Superior temporal gyrus (tissue), 1 donor: Measurements from ENCODE around the gene LLPH.

ENCODE experiments used
- DNase-seq: peaks from one replicate; pipeline ENCODE4 v3.0.0-alpha.2; 2016; ENCODE audit errors: extremely low spot score

The LLPH gene

DNA sequence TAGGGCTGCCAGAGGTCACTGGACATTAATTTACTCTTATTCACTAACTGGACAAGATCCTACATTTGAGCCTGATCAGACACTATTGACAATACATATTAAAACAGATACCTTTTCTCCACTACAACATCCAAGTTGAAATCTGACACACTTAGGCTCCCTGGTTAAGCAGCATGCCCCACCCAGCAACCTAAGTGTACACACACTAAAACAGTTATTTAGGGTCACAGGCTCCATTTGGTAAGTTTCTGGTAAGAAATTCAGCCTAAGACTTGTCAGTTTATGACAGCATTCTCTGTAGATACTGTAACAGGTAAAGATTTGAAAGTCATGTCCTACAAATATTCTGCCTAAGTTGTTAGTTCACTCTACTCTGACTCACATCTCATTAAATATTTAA lies 12.3 kb upstream of the LLPH start:
- DNase-seq = no peak

- DNase-seq = no peak
Measured at GRCh38 chr12:66141299-66141698, 10.7 kb upstream of the LLPH start.

DNA sequence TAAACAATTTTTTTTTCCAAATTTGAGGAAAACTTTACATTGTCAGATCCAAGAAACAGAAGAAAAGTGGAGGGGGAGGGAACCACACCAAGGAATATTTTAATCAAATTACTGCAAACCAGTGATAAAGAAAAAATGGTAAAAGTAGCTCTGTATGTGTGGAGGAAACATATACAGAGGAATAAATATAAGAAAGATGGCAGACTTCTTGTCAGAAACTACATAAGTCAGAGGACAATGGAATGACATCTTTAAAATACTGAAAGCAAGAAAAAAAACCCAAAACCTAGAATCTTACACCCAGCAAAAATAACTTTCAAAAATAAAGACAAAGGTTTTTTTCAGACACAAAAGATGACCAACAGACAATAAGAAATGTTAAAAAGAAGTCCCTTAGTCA lies 10.2 kb upstream of the LLPH start:
- no peak for DNase-seq

GRCh38 chr12:66139328-66139727 lies 8.8 kb upstream of the LLPH start:
- no peak for DNase-seq

DNA sequence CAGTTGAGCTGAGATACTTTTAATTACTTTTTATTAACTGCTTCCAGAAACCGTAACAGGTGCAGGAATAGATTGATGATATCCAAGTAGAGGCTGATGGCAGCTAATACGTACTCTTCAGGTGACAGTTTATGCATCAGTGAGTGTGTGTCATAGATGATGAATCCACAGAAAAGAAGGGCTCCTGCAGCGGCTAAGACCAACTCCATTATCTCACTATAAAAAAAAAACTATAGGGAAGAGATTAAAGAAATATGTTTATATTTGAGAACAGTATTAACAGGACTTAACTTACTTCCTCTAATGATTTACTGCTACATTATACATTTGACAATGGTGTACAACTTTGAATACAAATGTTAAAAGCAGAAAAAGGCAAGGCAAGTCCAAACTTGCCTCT lies 7.4 kb upstream of the LLPH start:
- DNase-seq = no peak

DNA sequence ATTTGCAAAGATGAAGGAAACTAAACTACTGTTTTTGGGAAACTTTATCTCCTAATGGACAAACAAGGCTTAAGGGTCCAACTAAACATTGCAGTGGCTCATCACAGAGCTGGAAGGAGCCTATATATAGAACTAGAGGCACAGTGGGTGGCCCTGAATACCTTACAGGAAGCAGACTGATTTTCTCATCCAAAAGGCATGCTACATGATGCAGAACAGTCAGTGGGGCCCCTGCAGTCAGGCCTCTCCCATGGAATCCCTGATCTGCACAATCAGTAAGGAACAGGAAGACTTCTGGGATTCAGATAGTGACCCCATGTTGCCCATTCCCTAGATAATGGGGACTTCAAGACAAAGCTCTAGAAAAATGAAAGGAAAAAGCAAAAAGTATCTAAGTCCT lies 1.9 kb upstream of the LLPH start:
- DNase-seq = no peak

DNA sequence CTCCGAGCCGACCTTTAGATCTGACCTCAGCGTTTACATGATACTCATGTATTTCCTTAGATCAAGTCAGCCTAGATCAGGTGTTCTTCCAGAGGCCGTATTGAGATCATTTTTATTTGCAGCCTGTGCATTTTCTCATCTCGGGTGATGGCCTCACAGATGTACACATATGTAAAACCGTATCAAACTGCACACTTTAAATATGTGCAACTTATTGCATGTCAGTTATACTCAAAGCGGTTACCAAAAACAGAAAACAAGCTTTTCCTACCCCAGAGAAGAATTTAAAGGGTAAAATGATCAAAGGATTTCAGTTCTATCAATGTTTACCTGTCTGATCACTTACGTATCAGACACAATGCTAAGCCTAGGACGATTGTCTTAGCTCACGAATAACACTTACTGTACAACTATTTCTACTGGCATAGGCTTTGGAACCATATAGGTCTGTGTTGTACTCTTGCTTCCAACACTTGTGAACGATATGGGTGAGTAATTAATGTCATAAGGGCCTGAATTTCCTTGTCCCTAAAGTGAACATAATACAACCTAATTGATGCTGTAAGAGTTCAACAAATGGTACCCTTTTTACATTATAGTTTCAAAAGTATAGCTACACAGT lies 628 bp upstream of the LLPH start:
- DNase-seq = peak; percentile 21

GRCh38 chr12:66129934-66130266 lies 650 bp downstream of the LLPH start:
- no peak for DNase-seq

DNA sequence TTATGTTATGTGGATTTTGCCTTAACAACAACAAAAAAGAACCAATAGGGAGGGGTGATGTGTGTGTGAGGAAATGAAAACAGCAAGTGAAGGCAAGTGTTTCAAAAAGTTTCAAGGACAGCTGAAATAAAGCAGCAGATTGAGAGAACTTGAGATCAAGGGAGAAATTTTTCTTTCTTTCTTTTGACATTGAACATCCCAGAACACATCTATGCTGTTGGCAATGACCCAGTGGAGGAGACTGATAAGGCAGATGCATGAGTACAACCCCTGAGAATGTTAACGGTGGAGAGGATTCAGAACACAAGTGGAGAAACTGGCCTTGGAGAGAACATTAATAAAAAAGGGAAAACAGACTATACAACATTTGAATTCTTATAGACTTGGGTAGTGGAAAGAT lies 2.9 kb downstream of the LLPH start:
- DNase-seq = no peak

- DNase-seq = no peak
Measured at GRCh38 chr12:66120477-66120876, 10.1 kb downstream of the LLPH start.

DNA sequence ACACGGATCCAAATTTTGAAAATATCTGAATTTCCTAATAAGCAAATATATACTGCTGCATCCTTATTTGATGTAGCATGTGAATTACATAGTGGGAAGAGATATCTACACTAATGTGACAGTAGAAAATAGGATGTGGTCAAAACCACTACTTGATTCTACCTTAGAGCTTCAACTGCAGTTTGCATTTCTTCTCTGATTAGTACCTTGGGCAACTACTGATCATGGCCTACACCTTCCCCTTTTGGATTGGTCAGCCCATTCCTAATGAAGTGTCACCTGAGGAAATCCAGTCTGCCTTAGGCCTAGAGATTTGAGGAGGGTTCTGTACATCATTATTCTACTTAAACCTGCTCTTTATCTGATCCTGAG lies 10.7 kb downstream of the LLPH start:
- no peak for DNase-seq

- no peak for DNase-seq
Measured at GRCh38 chr12:66119229-66119869, 11.2 kb downstream of the LLPH start.

GRCh38 chr12:66118240-66118891 lies 12.2 kb downstream of the LLPH start:
- no peak for DNase-seq

DNA sequence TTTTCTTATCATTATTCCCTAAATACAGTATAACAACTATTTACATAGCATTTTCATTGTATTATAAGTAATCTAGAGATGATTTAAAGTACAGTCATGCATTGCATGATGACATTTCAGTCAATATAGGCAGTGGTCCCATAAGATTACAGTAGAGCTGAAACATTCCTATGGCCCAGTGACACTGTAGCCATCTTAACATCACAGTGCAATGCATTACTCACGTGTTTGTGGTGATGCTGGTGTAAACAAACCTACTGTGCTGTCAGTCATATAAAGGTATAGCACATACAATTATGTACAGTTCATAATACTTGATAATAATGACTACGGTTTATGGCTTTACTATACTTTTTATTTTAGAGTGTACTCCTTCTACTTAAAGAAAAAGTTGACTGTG lies 13.3 kb downstream of the LLPH start:
- no peak for DNase-seq

- DNase-seq = no peak
Measured at GRCh38 chr12:66115071-66115600, 15.4 kb downstream of the LLPH start.

DNA sequence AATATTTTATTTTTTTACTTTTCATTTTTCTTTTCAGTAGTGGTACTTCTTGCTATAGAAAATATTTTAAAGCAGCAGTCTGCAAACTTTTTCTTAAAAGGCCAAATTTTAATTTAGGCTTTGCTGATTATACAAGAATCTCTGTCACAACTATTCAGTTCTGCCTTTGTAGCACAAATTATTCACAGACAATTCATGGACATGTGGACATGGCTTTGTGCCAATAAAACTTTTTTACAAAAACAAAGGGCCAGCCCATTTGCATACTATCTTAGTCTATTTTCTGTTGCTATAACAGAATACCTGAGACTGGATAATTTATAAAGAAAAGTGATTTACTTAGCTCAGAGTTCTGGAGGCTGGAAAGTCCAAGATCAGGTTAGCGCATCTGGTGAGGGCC lies 17.1 kb downstream of the LLPH start:
- DNase-seq = no peak

- DNase-seq = no peak
Measured at GRCh38 chr12:66111605-66112004, 18.9 kb downstream of the LLPH start.

DNA sequence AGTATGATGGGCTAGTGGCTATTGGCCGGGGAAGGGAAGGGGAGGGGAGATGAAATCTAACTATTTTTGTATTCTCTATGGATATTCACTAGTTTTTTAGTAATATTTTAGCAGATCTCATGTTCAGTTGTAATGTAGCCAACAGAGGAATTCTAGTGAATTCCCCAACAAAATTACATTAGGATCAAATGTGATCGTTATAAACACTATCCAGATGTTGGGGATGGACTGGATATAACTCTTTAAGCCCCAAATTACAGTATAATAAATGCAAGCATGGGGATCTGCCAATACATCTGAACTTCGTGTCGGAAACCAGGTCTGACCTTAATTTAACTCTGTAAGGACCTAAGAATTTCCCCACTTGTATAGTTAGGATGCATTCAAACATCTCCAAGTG lies 21.5 kb downstream of the LLPH start:
- DNase-seq = no peak

GRCh38 chr12:66108386-66108785 lies 22.2 kb downstream of the LLPH start:
- DNase-seq = no peak

- peak; percentile 93 for DNase-seq
Measured at GRCh38 chr12:66107451-66107915, 23.1 kb downstream of the LLPH start.

DNA sequence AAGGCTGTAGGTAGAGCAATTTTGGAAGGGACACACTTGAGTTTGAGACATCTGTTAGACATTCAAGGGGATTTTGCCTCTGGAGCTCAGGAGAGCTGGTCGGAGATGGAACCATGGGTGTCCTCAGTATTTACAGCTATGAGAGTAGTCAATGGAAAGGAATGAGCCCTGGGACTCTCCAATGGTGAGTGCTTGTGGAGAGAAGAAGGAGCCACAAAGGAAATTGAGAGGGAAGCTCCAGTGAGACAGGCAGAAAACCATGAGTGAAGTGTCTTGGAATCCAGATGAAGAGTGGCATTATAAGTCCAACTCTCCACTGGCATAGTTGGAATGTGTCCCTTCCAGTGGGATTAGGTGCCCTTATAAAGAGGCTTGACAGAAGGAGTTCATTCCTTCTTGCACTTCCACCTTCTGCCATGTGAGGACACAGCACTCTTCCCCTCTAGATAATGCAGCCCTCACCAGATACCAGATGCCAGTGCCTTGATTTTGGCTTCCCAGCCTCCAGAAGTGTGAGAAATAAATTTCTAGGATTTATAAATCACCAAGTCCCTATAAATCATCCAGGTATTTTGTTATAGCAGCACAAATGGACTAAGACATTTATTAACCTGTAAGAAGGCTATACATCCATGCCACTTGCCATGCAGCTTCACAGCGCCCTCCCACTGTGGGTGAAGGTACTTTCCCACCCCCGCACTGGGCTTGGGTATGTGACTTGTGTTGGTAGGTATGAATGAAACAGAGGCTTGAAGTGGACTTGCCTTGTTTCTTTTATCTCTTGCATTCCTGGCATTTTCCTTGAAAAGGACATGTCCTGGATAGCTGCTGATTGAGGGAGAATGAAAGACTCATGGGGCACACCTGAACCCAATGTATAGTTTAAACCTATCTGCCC lies 27.3 kb downstream of the LLPH start:
- no peak for DNase-seq

- no peak for DNase-seq
Measured at GRCh38 chr12:66092559-66093269, 37.8 kb downstream of the LLPH start.
